ENCODE data around the gene PRND.

The PRND gene

DNA sequence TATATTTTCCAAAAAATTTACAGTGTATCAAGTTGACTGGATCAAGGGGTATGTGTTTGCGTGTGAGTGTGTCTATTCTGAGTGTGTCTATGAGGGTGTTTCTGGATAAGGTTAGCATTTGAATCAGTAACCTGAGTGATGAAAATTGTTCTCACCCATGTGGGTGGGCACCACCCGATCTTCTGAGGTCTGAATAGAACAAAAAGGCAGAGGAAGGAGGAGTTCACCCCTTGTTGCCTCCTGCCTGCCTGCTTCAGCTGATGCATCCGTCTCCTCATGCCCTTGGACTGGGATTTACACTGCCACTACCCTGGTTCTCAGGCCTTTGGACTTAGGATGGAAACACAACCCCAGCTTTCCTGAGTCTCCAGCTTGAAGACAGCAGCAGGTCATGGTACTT lies 13.7 kb upstream of the PRND start:
- no peak for DNase-seq (ENCODE audit: extremely low read depth, low read depth)
- no peak for TF ChIP-seq CTCF (IDR thresholded peaks at IDR 0.05; ENCODE audit: low read depth, low read length)

DNA sequence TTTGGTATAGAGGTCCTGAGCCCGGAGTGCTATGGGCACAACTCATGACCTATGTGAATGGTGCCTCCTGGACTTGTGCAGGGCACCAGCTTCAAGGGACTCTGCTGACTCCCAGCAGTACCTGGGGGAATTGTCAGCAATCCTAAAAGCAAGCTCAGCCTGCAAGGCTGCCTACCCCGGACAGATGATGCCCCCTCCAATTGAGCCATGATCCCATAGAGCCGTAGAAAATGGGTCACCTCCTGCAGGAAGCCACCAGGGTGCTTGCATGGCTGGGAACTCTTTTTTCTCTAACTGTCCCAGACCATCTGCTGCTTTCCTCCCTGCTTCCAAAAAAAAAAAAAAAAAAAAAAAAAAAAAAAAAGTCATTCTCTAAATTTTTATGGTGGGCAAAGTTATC lies 12.9 kb upstream of the PRND start:
- no peak for TF ChIP-seq CTCF (IDR thresholded peaks at IDR 0.05; ENCODE audit: low read depth, low read length)
- DNase-seq (ENCODE audit: extremely low read depth, low read depth): no peak

- no peak for DNase-seq (ENCODE audit: extremely low read depth, low read depth)
- TF ChIP-seq CTCF (IDR thresholded peaks at IDR 0.05; ENCODE audit: low read depth, low read length): no peak
Observed at GRCh38 chr20:4709261-4710105, 12.2 kb upstream of the PRND start.

- DNase-seq (ENCODE audit: extremely low read depth, low read depth): no peak
Observed at GRCh38 chr20:4710106-4710475, 11.6 kb upstream of the PRND start.

GRCh38 chr20:4711511-4711910 lies 10.2 kb upstream of the PRND start:
- DNase-seq (ENCODE audit: extremely low read depth, low read depth): no peak
- no peak for TF ChIP-seq CTCF (IDR thresholded peaks at IDR 0.05; ENCODE audit: low read depth, low read length)

More at GRCh38 chr20:4710106-4710475, 11.6 kb upstream of the PRND start:
- TF ChIP-seq CTCF (IDR thresholded peaks at IDR 0.05; ENCODE audit: low read depth, low read length): no peak

- DNase-seq (ENCODE audit: extremely low read depth, low read depth): no peak
- no peak for TF ChIP-seq CTCF (IDR thresholded peaks at IDR 0.05; ENCODE audit: low read depth, low read length)
Observed at GRCh38 chr20:4713401-4713800, 8.3 kb upstream of the PRND start.

- TF ChIP-seq CTCF (IDR thresholded peaks at IDR 0.05; ENCODE audit: low read depth, low read length): no peak
- no peak for DNase-seq (ENCODE audit: extremely low read depth, low read depth)
Observed at GRCh38 chr20:4714818-4715217, 6.9 kb upstream of the PRND start.

Measured in AG09319 (cell line).